Bronchial epithelial cell (primary cell): ENCODE data around the gene SPEF2. TPM values are rescaled to one million over a fixed set of nuclear protein-coding genes. Genes with fewer than 3 reads are reported as not detected.

Source experiments
- DNase-seq: peaks from one replicate; pipeline ENCODE4 v3.0.0-alpha.2; 2010; ENCODE audit warnings: low read depth
- FAIRE-seq: peaks from 2 replicates; lab custom pipeline; 2011; peaks lifted over from hg19 to GRCh38; lab: Jason Lieb, UNC
- H3K27me3 ChIP-seq: 2 replicates; pipeline ENCODE4 v1.5.1; 2011; ENCODE audit warnings: low read length; ENCODE audit not compliant: control insufficient read depth, insufficient read depth
- H3K36me3 ChIP-seq: 2 replicates; pipeline ENCODE4 v1.5.1; 2011; ENCODE audit warnings: low read length; ENCODE audit not compliant: control insufficient read depth, insufficient read depth
- H3K4me3 ChIP-seq: 2 replicates; pipeline ENCODE4 v1.5.1; 2011; ENCODE audit warnings: mild to moderate bottlenecking, low read depth, low read length, control low read depth
- CTCF ChIP-seq: IDR thresholded peaks from 2 replicates; pipeline ENCODE4 v1.5.1; 2011; ENCODE audit warnings: mild to moderate bottlenecking, moderate library complexity, low read length, control low read depth, inconsistent platforms; ENCODE audit not compliant: insufficient read depth, severe bottlenecking
- total RNA-seq: library from RNA; depleted of rRNA; stranded (reverse); fragments of >200 nt; gene quantifications from 2 replicates; pipeline ENCODE4 v1.2.1, GENCODE V29; 2014

SPEF2 gene
- total RNA-seq, 1 donor from 2014 or later: 1.1 TPM

GRCh38 chr5:35777358-35778087 is 159.9 kb downstream of the SPEF2 start:
- FAIRE-seq: no peak
- H3K36me3 ChIP-seq: no peaks in the 10 kb centered on the region
- TF ChIP-seq CTCF: peak; percentile 49
- no peak overlapping the region for H3K4me3 ChIP-seq
- peaks cover 2% of the 10 kb centered on the region for H3K27me3 ChIP-seq
- peak; percentile 62 for DNase-seq

DNA sequence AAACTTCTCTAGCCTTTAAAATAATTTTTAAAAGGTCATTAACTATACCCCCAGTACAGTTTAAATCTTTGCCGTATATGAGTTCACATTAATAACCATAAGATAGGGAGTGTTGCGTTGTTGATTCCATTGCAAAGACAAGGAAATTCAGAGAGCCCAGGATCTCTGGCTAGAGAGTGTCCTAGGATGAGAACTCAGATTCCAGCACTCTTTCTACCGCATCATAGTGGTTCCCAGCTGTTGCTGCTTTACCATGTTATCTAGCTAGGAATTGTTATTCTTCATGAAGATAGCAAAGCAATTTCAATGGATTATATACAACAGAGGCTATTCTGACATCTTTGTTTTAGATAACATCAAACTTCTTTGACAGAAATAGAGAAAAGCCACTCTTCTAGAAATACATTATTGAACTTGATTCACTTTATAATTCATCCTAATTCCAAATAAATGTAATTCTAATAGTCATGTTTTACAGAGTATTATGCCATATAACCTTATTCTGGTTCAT is 160.7 kb downstream of the SPEF2 start:
- Histone ChIP-seq H3K4me3 (no peak overlapping the region), H3K36me3 (no peaks in the 10 kb centered on the region), H3K27me3 (peaks cover 2% of the 10 kb centered on the region)
- DNase-seq (no peak), FAIRE-seq (no peak)
- TF ChIP-seq CTCF: no peak

- Histone ChIP-seq H3K27me3 (peaks cover 2% of the 10 kb centered on the region), H3K36me3 (no peaks in the 10 kb centered on the region), H3K4me3 (no peak overlapping the region)
- FAIRE-seq (no peak), DNase-seq (no peak)
- TF ChIP-seq CTCF: no peak
These were observed 162.6 kb downstream of the SPEF2 start for GRCh38 chr5:35780236-35780635.

DNA sequence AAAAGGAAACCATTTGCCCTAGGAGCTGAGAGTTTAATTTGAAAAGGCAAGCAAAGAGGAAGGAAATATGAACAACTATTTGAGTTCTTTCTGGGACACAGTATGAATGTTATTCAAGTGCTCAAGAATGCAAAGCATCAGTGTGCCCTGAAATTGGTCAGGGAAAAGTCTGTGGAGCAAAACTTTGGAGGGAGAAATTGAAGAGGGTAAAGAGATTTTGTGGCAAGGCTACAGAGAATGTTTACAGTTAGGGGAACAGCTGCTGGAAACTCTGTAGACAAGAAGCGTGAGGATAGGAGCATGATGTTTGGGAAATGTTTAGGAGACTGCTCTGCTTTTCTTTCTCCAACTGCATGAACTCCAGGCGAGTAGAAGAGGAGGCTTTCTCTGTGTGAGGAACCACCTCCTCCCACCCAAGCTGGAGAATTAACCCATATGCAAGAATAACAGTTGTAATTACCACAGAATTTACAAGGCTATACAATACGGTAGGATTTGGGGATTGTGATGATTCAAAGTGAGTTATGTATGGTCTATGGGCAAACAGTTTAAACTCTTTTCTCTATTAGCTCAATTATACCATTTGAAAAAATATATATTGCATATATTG is 163.6 kb downstream of the SPEF2 start:
- no peak overlapping the region for H3K4me3 ChIP-seq
- no peak for TF ChIP-seq CTCF
- H3K27me3 ChIP-seq: peaks cover 2% of the 10 kb centered on the region
- H3K36me3 ChIP-seq: no peaks in the 10 kb centered on the region
- FAIRE-seq (no peak), DNase-seq (no peak)

DNA sequence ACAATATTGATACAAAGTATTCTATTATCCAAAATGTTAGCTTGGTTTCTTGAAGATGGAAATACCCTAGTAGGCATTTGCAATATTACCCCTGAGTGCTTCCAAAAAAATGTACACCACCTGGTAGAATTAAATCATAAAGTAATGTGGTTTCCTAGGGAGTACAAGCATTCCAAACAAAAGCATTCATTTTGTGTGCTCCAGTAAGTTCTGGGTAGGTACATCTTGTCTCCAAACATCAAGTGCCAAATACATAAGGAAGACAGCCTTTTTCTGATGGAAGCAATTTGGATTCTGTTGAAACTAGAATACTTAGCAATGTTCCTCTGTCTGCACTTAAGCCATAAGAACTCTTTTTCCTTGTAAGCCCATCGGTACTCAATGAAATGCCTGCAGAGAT is 165.9 kb downstream of the SPEF2 start:
- no peak overlapping the region for H3K4me3 ChIP-seq
- FAIRE-seq (no peak), DNase-seq (no peak)
- H3K27me3 ChIP-seq: peaks cover 2% of the 10 kb centered on the region
- no peak for TF ChIP-seq CTCF
- H3K36me3 ChIP-seq: no peaks in the 10 kb centered on the region
